GM12865 (cell line): ENCODE results near the gene P2RY13.

Experiments
- DNase-seq: peaks from one replicate; pipeline ENCODE4 v3.0.0; 2010; ENCODE audit warnings: low read depth
- H3K4me3 ChIP-seq: 2 replicates; pipeline ENCODE4 v1.5.1; 2011; ENCODE audit warnings: mild to moderate bottlenecking, low read depth, low read length, control low read depth
- CTCF ChIP-seq: IDR thresholded peaks from 2 replicates; pipeline ENCODE4 v1.5.1; 2011; ENCODE audit warnings: low read length, control low read depth, low read depth, inconsistent platforms; ENCODE audit not compliant: insufficient read depth; ENCODE audit errors: missing control alignments

P2RY13 gene

GRCh38 chr3:151315846-151316245 lies 13.5 kb downstream of the P2RY13 start:
- no peak overlapping the region for H3K4me3 ChIP-seq
- DNase-seq, result no peak
- no peak for TF ChIP-seq CTCF

GRCh38 chr3:151315136-151315535 lies 14.2 kb downstream of the P2RY13 start:
- no peak for TF ChIP-seq CTCF
- H3K4me3 ChIP-seq, result no peak overlapping the region
- DNase-seq, result no peak

GRCh38 chr3:151314593-151314992 lies 14.8 kb downstream of the P2RY13 start:
- no peak overlapping the region for H3K4me3 ChIP-seq
- DNase-seq, result no peak
- TF ChIP-seq CTCF, result no peak

- H3K4me3 ChIP-seq, result no peak overlapping the region
- TF ChIP-seq CTCF, result no peak
- DNase-seq, result no peak
Measured at GRCh38 chr3:151314137-151314536, 15.2 kb downstream of the P2RY13 start.

GRCh38 chr3:151312972-151313371 lies 16.4 kb downstream of the P2RY13 start:
- H3K4me3 ChIP-seq, result no peak overlapping the region
- no peak for DNase-seq
- TF ChIP-seq CTCF, result no peak

- no peak overlapping the region for H3K4me3 ChIP-seq
- no peak for DNase-seq
- TF ChIP-seq CTCF, result no peak
Measured at GRCh38 chr3:151309566-151309965, 19.8 kb downstream of the P2RY13 start.
